ENCODE results near the gene EXOC3. TPM values are rescaled to one million over a fixed set of nuclear protein-coding genes. Genes with fewer than 3 reads are reported as not detected.
A peak's percentile ranks its signal among the peaks of the same experiment; 100 is the strongest.
"Not testable (repeated sequence)": the region's sequence is repeated elsewhere in the genome, so short reads cannot be mapped to it uniquely, and the experiment has no call there.

The EXOC3 gene
- total RNA-seq, 1 donor from 2014 or later = 42.4 TPM

DNA sequence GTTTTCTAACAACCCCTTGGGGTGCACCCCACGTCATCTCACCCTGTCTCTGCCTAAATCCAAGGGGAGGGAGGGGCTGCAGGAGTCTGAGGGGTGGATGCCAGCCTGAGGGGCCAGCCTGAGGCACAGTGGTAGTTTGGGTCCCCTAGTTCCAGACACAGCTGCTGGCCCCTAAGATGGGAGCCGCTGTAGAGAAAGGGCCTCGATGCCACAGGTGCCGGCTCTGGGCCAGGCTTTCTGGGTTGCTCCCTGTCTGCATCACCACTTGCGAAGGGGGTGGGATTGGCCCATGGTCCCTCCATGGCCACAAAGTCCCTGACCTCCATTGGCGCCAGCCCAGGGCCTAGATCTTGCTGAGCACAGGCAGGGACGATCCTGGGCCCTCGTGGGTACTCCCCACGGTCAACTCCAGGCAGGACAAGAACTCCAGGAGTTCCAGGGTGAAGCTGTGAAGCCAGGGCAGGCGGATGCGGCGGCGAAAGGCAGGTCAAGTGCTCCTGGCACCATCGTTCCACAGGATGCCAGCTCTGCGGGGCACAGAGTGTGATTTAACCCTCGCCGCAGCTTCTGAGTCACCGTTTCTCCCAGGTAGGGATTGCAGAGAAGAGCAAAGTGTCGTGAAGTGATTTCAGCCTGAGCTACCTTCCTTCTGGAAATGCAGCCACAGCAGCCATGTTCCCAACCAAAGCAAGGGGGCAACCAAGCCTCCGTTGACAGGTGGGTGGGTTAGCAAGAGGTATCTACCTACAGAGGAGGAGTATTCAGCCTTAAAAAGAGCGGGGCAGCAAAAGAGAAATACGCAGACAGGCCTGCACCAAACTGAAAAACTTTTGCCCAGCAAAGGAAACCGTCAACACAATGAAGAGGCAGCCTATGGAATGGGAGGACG, 41.6 kb upstream of the EXOC3 start:
- Histone ChIP-seq H3K36me3 (ENCODE audit: control insufficient read depth, insufficient read depth, low read length) (no peaks in the 10 kb centered on the region), H3K4me3 (ENCODE audit: low read depth, low read length) (no peak overlapping the region), H3K27me3 (ENCODE audit: control insufficient read depth, insufficient read depth, low read length) (peaks cover 11% of the 10 kb centered on the region)
- DNase-seq (ENCODE audit: low read depth) = no peak
- TF ChIP-seq, protein P1, sequence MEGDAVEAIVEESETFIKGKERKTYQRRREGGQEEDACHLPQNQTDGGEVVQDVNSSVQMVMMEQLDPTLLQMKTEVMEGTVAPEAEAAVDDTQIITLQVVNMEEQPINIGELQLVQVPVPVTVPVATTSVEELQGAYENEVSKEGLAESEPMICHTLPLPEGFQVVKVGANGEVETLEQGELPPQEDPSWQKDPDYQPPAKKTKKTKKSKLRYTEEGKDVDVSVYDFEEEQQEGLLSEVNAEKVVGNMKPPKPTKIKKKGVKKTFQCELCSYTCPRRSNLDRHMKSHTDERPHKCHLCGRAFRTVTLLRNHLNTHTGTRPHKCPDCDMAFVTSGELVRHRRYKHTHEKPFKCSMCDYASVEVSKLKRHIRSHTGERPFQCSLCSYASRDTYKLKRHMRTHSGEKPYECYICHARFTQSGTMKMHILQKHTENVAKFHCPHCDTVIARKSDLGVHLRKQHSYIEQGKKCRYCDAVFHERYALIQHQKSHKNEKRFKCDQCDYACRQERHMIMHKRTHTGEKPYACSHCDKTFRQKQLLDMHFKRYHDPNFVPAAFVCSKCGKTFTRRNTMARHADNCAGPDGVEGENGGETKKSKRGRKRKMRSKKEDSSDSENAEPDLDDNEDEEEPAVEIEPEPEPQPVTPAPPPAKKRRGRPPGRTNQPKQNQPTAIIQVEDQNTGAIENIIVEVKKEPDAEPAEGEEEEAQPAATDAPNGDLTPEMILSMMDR (IDR thresholded peaks at IDR 0.05; ENCODE audit: insufficient read depth, low read length, severe bottlenecking) = no peak
- no peak for FAIRE-seq

DNA sequence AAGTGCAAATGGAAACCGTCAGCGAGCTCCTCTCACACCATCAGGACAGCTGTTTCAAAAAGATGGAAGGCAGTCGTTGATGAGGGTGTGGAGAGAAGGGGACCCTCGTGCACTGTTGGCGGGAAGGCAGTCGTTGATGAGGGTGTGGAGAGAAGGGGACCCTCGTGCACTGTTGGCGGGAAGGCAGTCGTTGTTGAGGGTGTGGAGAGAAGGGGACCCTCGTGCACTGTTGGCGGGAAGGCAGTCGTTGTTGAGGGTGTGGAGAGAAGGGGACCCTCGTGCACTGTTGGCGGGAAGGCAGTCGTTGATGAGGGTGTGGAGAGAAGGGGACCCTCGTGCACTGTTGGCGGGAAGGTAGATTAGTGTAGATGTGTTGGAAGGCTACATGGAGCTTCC, 40.8 kb upstream of the EXOC3 start:
- DNase-seq (ENCODE audit: low read depth); H3K4me3 ChIP-seq (ENCODE audit: low read depth, low read length); FAIRE-seq; H3K36me3 ChIP-seq (ENCODE audit: control insufficient read depth, insufficient read depth, low read length): not testable (repeated sequence)
- peaks cover 11% of the 10 kb centered on the region for H3K27me3 ChIP-seq (ENCODE audit: control insufficient read depth, insufficient read depth, low read length)

DNA sequence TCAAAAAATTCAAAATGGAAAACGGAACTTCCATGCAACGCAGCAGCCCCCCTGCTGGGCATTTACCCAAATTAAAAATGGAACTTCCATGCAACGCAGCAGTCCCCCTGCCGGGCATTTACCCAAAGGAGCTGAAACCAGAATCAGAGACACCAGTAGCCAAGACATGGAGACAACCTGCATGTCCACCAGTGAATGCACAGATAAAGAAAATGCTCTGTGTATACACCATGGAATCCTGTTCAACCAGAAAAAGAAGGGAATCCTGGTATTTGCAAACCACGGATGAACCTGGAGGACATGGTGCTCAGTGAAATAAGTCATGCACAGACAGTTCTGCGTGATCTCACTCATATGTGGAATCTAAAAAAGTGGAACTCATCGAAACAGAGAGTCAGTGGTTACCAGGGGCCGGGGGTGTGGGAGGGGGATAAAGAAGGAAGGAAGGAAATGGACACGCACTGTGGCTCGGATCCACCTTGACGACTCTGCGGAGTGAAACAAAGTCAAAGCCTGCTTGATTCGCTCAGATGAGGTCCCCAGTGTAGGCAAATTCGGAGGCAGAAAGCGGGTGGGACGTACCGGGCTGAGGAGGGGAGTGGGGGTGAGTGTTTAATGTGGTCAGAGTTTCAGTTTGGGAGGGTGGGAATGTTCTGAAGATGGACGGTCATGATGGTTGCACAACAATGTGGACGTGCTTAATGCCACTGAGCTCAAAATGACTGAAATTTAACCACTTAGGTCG, 40.2 kb upstream of the EXOC3 start:
- FAIRE-seq = peak; percentile 18
- TF ChIP-seq, protein P1 (IDR thresholded peaks at IDR 0.05; ENCODE audit: insufficient read depth, low read length, severe bottlenecking) = no peak
- Histone ChIP-seq H3K27me3 (ENCODE audit: control insufficient read depth, insufficient read depth, low read length) (peaks cover 11% of the 10 kb centered on the region), H3K4me3 (ENCODE audit: low read depth, low read length) (no peak overlapping the region), H3K36me3 (ENCODE audit: control insufficient read depth, insufficient read depth, low read length) (no peaks in the 10 kb centered on the region)
- DNase-seq (ENCODE audit: low read depth) = no peak

DNA sequence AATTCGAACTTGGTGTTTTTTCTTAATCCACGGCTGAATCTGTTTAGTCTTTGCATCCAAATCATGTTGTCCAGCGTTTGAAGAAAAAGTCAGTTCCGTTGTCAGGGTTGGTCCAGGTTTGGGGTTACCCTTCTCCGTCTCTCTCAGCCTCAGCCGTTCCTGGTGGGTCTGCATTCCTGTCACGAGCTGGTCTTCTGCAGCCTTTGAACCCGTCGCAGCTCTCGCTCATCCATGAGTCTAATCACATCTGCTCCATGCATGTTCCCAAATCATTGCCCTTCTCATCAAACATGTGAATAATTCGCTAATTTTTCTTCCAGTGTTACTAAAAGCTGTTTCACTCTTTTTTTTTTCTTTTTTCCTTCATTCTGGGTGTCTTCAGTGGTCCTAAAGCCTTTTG, 39.0 kb upstream of the EXOC3 start:
- DNase-seq (ENCODE audit: low read depth) (no peak), FAIRE-seq (no peak)
- TF ChIP-seq, protein P1 (IDR thresholded peaks at IDR 0.05; ENCODE audit: insufficient read depth, low read length, severe bottlenecking) = no peak
- no peak overlapping the region for H3K4me3 ChIP-seq (ENCODE audit: low read depth, low read length)
- H3K36me3 ChIP-seq (ENCODE audit: control insufficient read depth, insufficient read depth, low read length) = no peaks in the 10 kb centered on the region
- H3K27me3 ChIP-seq (ENCODE audit: control insufficient read depth, insufficient read depth, low read length) = peaks cover 11% of the 10 kb centered on the region

DNA sequence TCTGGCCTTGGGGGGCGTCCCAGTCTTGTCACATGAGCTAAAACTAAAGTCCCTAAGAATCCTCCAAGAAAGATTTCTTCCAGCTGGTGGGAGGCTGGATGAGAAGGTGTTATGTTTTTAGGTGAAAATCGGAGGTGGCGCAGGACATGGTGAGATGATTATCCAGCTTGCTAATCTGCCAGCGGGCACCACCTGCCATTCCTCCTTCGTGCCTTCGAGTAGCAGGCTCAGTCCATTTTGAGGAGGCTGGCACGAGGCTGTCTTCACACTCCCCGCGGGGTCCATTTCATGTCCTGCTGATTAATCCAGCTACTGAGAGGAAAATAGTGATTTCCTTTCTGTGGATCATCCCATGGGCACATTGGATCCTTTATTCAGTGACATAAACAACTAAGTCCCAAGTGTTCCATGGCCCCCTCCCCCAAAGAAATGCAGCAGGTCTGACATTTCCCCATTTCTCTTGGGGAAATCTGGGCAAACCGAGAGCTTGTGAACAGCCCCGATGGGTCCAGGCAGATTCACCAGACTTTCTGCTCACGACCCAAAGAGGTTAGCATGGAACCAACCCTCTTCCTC, 38.2 kb upstream of the EXOC3 start:
- Histone ChIP-seq H3K4me3 (ENCODE audit: low read depth, low read length) (no peak overlapping the region), H3K36me3 (ENCODE audit: control insufficient read depth, insufficient read depth, low read length) (no peaks in the 10 kb centered on the region), H3K27me3 (ENCODE audit: control insufficient read depth, insufficient read depth, low read length) (peaks cover 6% of the 10 kb centered on the region)
- TF ChIP-seq, protein P1 (IDR thresholded peaks at IDR 0.05; ENCODE audit: insufficient read depth, low read length, severe bottlenecking) = no peak
- DNase-seq (ENCODE audit: low read depth) (no peak), FAIRE-seq (no peak)

DNA sequence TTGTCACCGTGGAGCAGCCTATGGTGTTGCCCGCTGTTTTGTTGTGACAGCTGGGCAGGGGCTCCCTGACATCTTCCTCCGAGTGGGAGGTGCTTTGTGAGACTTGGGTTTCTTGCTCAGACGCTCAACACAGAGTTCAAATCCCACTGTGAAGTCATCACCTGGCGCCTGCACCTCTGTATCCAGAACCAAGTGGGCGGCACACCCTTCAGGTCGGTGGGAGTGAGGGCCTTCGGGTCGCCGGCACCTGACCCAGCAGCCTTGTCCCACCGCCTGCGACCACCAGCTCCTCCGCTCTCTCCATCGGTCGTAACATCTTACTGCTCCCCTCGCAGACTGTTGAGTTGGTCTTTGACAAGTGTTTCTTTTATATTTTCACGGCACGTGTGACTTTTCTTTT, 37.6 kb upstream of the EXOC3 start:
- Histone ChIP-seq H3K27me3 (ENCODE audit: control insufficient read depth, insufficient read depth, low read length) (peaks cover 5% of the 10 kb centered on the region), H3K36me3 (ENCODE audit: control insufficient read depth, insufficient read depth, low read length) (no peaks in the 10 kb centered on the region), H3K4me3 (ENCODE audit: low read depth, low read length) (no peak overlapping the region)
- TF ChIP-seq, protein P1 (IDR thresholded peaks at IDR 0.05; ENCODE audit: insufficient read depth, low read length, severe bottlenecking) = no peak
- FAIRE-seq (no peak), DNase-seq (ENCODE audit: low read depth) (no peak)

All from bronchial epithelial cell (primary cell).